Stimulated activated CD4-positive, alpha-beta T cell treated with anti-CD3 and anti-CD28 coated beads, TNF-alpha, amount 100 ng/mL, for 48 hours (primary cell): Measurements from ENCODE around the gene MGMT.

Source experiments
- DNase-seq, 3 donors: peaks; one replicate each; pipeline ENCODE4 v3.0.0-alpha.2; 2020; ENCODE audit warnings: low read depth in 3 of 3

MGMT gene

GRCh38 chr10:129626309-129626708 is 159.3 kb downstream of the MGMT start:
- DNase-seq, result no peak

- no peak for DNase-seq
These were observed 159.9 kb downstream of the MGMT start for GRCh38 chr10:129626796-129627435.

GRCh38 chr10:129627442-129627841 is 160.4 kb downstream of the MGMT start:
- DNase-seq, result no peak

GRCh38 chr10:129628823-129629222 is 161.8 kb downstream of the MGMT start:
- DNase-seq, result no peak

GRCh38 chr10:129629911-129630310 is 162.9 kb downstream of the MGMT start:
- no peak for DNase-seq

GRCh38 chr10:129631006-129631405 is 164.0 kb downstream of the MGMT start:
- DNase-seq, result no peak

- DNase-seq, result no peak
These were observed 165.0 kb downstream of the MGMT start for GRCh38 chr10:129631870-129632623.

- DNase-seq, result no peak
These were observed 170.0 kb downstream of the MGMT start for GRCh38 chr10:129637010-129637409.

- DNase-seq, result no peak
These were observed 170.8 kb downstream of the MGMT start for GRCh38 chr10:129637846-129638245.

- no peak for DNase-seq
These were observed 174.3 kb downstream of the MGMT start for GRCh38 chr10:129641351-129641750.

GRCh38 chr10:129641982-129642381 is 174.9 kb downstream of the MGMT start:
- no peak for DNase-seq

- DNase-seq, result no peak
These were observed 175.4 kb downstream of the MGMT start for GRCh38 chr10:129642427-129642826.

GRCh38 chr10:129643266-129643665 is 176.2 kb downstream of the MGMT start:
- DNase-seq, result no peak

GRCh38 chr10:129645487-129645886 is 178.4 kb downstream of the MGMT start:
- no peak for DNase-seq

- no peak for DNase-seq
These were observed 179.9 kb downstream of the MGMT start for GRCh38 chr10:129646973-129647372.

- DNase-seq, result no peak
These were observed 180.5 kb downstream of the MGMT start for GRCh38 chr10:129647590-129647989.

- no peak for DNase-seq
These were observed 181.8 kb downstream of the MGMT start for GRCh38 chr10:129648856-129649255.

GRCh38 chr10:129652021-129652420 is 185.0 kb downstream of the MGMT start:
- DNase-seq, result no peak

- no peak for DNase-seq
These were observed 185.6 kb downstream of the MGMT start for GRCh38 chr10:129652521-129653201.

- DNase-seq, result no peak
These were observed 186.4 kb downstream of the MGMT start for GRCh38 chr10:129653428-129653827.

GRCh38 chr10:129653861-129654260 is 186.8 kb downstream of the MGMT start:
- DNase-seq, result no peak

- DNase-seq, result no peak
These were observed 187.4 kb downstream of the MGMT start for GRCh38 chr10:129654461-129654860.
